Keratinocyte (primary cell): ENCODE measurements around the gene LGR6.

ENCODE experiments used
- EZH2 ChIP-seq: IDR thresholded peaks from one replicate; pipeline ENCODE4 v1.6.1; 2012; ENCODE audit warnings: inconsistent platforms, mild to moderate bottlenecking, low read length, moderate library complexity
- TF ChIP-seq, protein P1 (sequence below), 3 experiments: IDR thresholded peaks in 1 of 3; conservative IDR thresholded peaks in 1 of 3; optimal IDR thresholded peaks in 1 of 3; 2 replicates in 2 of 3; 3 replicates in 1 of 3; pipeline versions ENCODE3 to v1.5.1; 2011; ENCODE audit warnings: low read length in 3 of 3, mild to moderate bottlenecking in 3 of 3, moderate library complexity in 2 of 3, control low read depth in 1 of 3, inconsistent platforms in 1 of 3; ENCODE audit not compliant: insufficient read depth in 2 of 3; ENCODE audit errors: extremely low read depth in 1 of 3

DNA sequence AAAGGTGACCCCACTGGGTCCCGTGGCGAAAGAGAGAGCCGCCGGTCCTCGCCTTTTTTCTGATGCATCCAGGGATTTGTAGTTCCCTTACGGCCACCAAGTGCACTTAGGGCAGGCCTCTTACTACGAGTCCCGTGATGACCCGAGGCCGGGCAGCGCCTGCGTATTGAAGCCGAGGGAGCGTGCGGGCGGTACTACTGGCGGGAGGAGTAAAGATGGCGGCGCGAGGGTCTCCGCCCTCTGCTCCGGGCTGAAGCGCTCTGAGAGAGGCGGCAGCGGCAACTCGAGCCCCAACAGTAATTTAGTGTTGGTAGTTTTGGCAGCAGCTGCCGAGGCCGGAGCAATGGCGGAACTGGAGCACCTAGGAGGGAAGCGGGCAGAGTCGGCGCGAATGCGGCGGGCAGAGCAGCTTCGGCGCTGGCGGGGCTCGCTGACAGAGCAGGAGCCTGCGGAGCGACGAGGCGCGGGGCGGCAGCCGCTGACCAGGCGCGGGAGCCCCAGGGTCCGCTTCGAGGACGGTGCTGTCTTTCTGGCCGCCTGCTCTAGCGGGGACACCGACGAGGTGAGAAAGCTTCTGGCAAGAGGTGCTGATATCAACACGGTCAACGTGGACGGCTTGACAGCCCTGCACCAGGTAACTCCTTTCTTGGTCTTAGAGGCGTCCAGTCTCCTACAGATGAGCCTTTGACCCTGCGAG lies 155.1 kb downstream of the LGR6 start, which contains the start of gene PPP1R12B:
- TF ChIP-seq, protein P1, sequence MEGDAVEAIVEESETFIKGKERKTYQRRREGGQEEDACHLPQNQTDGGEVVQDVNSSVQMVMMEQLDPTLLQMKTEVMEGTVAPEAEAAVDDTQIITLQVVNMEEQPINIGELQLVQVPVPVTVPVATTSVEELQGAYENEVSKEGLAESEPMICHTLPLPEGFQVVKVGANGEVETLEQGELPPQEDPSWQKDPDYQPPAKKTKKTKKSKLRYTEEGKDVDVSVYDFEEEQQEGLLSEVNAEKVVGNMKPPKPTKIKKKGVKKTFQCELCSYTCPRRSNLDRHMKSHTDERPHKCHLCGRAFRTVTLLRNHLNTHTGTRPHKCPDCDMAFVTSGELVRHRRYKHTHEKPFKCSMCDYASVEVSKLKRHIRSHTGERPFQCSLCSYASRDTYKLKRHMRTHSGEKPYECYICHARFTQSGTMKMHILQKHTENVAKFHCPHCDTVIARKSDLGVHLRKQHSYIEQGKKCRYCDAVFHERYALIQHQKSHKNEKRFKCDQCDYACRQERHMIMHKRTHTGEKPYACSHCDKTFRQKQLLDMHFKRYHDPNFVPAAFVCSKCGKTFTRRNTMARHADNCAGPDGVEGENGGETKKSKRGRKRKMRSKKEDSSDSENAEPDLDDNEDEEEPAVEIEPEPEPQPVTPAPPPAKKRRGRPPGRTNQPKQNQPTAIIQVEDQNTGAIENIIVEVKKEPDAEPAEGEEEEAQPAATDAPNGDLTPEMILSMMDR (optimal IDR thresholded peaks at IDR 0.05 in 1 of 3, IDR thresholded peaks at IDR 0.05 in 1 of 3, conservative IDR thresholded peaks at IDR 0.05 in 1 of 3; ENCODE audit: extremely low read depth in 1 of 3, insufficient read depth in 2 of 3, low read length in 3 of 3), result no peak
- no peak for TF ChIP-seq EZH2
